Measurements from ENCODE around the gene BACH2. TPM values are rescaled to one million over a fixed set of nuclear protein-coding genes. Genes with fewer than 3 reads are reported as not detected.

The BACH2 gene
- total and polyA plus RNA-seq, 2 of the 4 experiments (the other 2 are of a cell fraction): 1.3 to 1.4 TPM

DNA sequence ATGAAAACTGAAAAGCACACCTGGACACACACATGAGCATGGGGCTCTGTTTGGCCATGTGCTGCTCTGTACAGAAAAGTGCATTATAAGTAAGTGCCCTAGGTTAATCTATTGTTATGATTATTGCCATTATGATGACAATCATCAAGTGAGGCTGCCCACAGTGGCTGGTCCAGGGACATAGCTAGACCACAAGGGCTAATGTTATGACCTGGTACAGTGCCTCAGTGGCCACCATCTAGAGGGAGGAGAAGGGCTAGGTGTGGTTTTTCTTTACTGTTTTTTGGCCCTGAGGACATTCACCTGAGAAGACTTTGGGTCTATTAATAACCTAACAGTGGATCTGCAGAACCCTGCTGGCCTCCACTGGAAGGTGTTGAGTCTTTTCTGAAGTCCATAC is 316.3 kb downstream of the BACH2 start (continued):
- no peak for TF ChIP-seq MXI1 (IDR thresholded peaks at IDR 0.05; ENCODE audit: borderline replicate concordance, low read depth, low read length)

DNA sequence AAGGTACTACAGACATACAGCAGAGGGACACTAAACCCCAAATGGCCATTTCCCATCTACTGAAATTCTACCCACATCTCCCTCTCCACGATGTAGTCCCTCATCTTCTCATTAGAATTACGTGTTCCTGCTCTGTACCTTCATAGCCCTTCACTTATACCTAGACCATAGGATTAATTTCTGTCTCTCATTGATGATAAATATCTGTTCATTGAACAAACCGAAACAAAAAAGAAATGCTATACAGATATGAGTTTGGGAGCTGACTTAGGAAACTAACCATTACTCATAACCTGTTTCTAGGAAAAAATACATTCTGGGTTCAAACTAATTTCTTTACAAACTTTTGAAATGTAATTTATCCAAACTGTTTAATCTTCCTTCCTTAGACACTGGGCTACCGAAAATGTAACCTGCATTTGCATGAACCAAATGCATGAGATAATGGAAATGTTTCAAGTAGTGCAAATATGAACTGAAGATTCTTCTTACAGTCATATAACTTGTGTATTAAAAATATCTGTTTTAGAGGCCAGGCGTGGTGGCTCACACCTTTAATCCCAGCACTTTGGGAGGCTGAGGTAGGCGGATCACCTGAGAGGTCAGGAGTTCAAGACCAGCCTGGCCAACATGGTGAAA is 317.0 kb downstream of the BACH2 start:
- Histone ChIP-seq H4K91ac (ENCODE audit: insufficient read depth, low read depth, low read length) (no peak overlapping the region), H4K5ac (ENCODE audit: low read depth, low read length) (no peak overlapping the region), H3K4ac (ENCODE audit: low read depth, low read length) (no peak overlapping the region), H2AFZ (replicated peaks; ENCODE audit: low read length, poor library complexity) (no peak overlapping the region), H4K8ac (ENCODE audit: low read depth in 2 of 2, low read length in 2 of 2) (no peak overlapping the region), H2BK120ac (ENCODE audit: low read depth, low read length) (no peak overlapping the region), H3K9me1 (ENCODE audit: insufficient read depth, low read length) (no peaks in the 10 kb centered on the region; the same call in 1 of the 2 replicates), H3K23ac (ENCODE audit: low read depth, low read length) (0 out of 2 replicates have a peak overlapping the region, but pooled peaks have one; percentile 45), H3K9me3 (ENCODE audit: control insufficient read depth, insufficient read depth, low read length) (no peaks in the 10 kb centered on the region), H3K4me1 (ENCODE audit: control insufficient read depth, insufficient read depth, low read length) (peaks cover 4% of the 10 kb centered on the region; the same call in 1 of the 2 replicates), H4K20me1 (ENCODE audit: insufficient read depth, low read length) (no peaks in the 10 kb centered on the region), H3K27ac (ENCODE audit: insufficient read depth, low read length) (no peak overlapping the region), H3K56ac (ENCODE audit: extremely low read depth, insufficient read depth, low read length) (no peak overlapping the region), H3K9ac (ENCODE audit: low read depth, low read length) (no peak overlapping the region), H3K27me3 (ENCODE audit: control insufficient read depth, insufficient read depth, low read length) (no peaks in the 10 kb centered on the region), H2BK15ac (ENCODE audit: low read depth, low read length) (no peak overlapping the region), H3K4me2 (ENCODE audit: low read depth, low read length) (no peak overlapping the region), H3K4me3 (ENCODE audit: insufficient read depth, low read depth, low read length) (no peak overlapping the region), H2BK20ac (ENCODE audit: low read depth, low read length) (no peak overlapping the region), H2AK5ac (ENCODE audit: low read depth, low read length) (peak overlapping the region; percentile 50; the same call in 1 of the 2 replicates), H2BK5ac (ENCODE audit: low read depth, low read length, poor library complexity, severe bottlenecking) (no peak overlapping the region), H2AK9ac (replicated peaks; ENCODE audit: low read depth, low read length, poor library complexity) (no peak overlapping the region), H3K36me3 (ENCODE audit: control insufficient read depth, insufficient read depth, low read length) (no peaks in the 10 kb centered on the region), H3K79me1 (ENCODE audit: low read depth in 1 of 2, low read length in 2 of 2) (no peaks in the 10 kb centered on the region), H3K14ac (replicated peaks; ENCODE audit: low read depth, low read length) (no peak overlapping the region), H3K18ac (ENCODE audit: low read depth, low read length) (no peak overlapping the region)
- BruUV-seq (replicated peaks): no TSS peak
- CTCF ChIA-PET: no interaction called here
- TF ChIP-seq RFX5 (IDR thresholded peaks at IDR 0.05; ENCODE audit: low read depth, low read length) (no peak), FOS (IDR thresholded peaks at IDR 0.05; ENCODE audit: low read depth, low read length) (no peak), BHLHE40 (IDR thresholded peaks at IDR 0.05; ENCODE audit: low read depth, low read length) (no peak), RCOR1 (IDR thresholded peaks at IDR 0.05; ENCODE audit: insufficient replicate concordance, low read length) (no peak)
- no peak for ATAC-seq (ENCODE audit: low read depth)
- dilution Hi-C loops (cut with HindIII; ENCODE audit: low sequenced_read_pairs, unreplicated experiment) (no loop called here), in situ Hi-C loops (cut with MboI; ENCODE audit: low sequenced_read_pairs) (loop anchor here (10.0 kb wide), 2 partner anchors 115 to 305 kb away; no protein-coding TSS in a partner anchor), intact Hi-C loops (cut with micrococcal nuclease) (no loop called here)
- POLR2A ChIA-PET (ENCODE audit: unreplicated experiment): no interaction called here
- WGBS, 2 experiments (ENCODE audit: extremely low coverage in 2 of 2, insufficient read length in 1 of 2): no CpG with 5 or more reads among the region's 6 CpGs
- DNase-seq: no peak
